Adrenal gland (tissue), 12 donors: ENCODE results near the gene MFN2. TPM values are rescaled to one million over a fixed set of nuclear protein-coding genes. Genes with fewer than 3 reads are reported as not detected.

Experiments used
- DNase-seq, 7 donors: peaks; one replicate each; pipeline ENCODE4 v3.0.0-alpha.2; 2019 to 2020
- H3K27ac ChIP-seq, 5 donors: fragments of 200-600 bp; sonication (generic) in 4 of 5; 1 replicate in 3 of 5; 2 replicates in 2 of 5; pipeline versions ENCODE4 v1.5.1 to v1.8.0; 2016 to 2020; ENCODE audit warnings: mild to moderate bottlenecking in 1 of 5
- H3K27me3 ChIP-seq: fragments of 200-600 bp; 2 replicates; pipeline ENCODE4 v1.8.0; 2021
- H3K36me3 ChIP-seq, 2 donors: fragments of 200-600 bp; replicated peaks in 1 of 2; 1 replicate in 1 of 2; 2 replicates in 1 of 2; pipeline versions ENCODE4 v1.5.1 to v1.8.0; 2018 to 2022
- H3K4me1 ChIP-seq, 2 donors: fragments of 200-600 bp; replicated peaks in 1 of 2; 1 replicate in 1 of 2; 2 replicates in 1 of 2; pipeline versions ENCODE4 v1.5.1 to v1.8.0; 2018 to 2021
- H3K4me3 ChIP-seq, 4 donors: fragments of 200-600 bp; sonication (generic) in 3 of 4; one replicate each; pipeline ENCODE4 v1.5.1; 2016 to 2018
- H3K9me3 ChIP-seq, 3 donors: fragments of 200-600 bp; sonication (generic) in 1 of 3; replicated peaks in 1 of 3; 1 replicate in 2 of 3; 2 replicates in 1 of 3; pipeline versions ENCODE4 v1.5.1 to v1.8.0; 2016 to 2021
- POLR2A ChIP-seq, 2 donors: fragments of 450-650 bp; IDR thresholded peaks; one replicate each; pipeline ENCODE4 v1.6.1; 2017; ENCODE audit warnings: antibody characterized with exemption in 2 of 2, mild to moderate bottlenecking in 2 of 2, moderate library complexity in 1 of 2
- WGBS, 4 donors: extraction: QIAGEN DNeasy Blood & Tissue Kit in 2 of 4; methylation state at CpG; one replicate each; pipeline versions ENCODE4 v1.1.5 to v1.1.7; 2013 to 2017; 5-methylcytosine and 5-hydroxymethylcytosine counted together
- intact Hi-C, 2 donors: fragments of 100-400 bp; cut with DNase I; formaldehyde crosslinking; loops; one replicate each; pipeline versions ENCODE4 v1.14.1 to v1.15.0; 2022 to 2023
- polyA plus RNA-seq, 3 donors: library from polyadenylated mRNA; stranded (reverse); fragments of 200-250 nt in 2 of 3; fragments of 350-450 nt in 1 of 3; fragmentation: Illumina TruSeq in 1 of 3; extraction: RNeasy Lipid Tissue Mini Kit (QIAGEN cat#74804) in 1 of 3; gene quantifications; one replicate each; pipeline ENCODE4 v1.2.3, GENCODE V29; 2013 to 2014
- total RNA-seq, 9 donors: library from RNA; depleted of rRNA in 4 of 9; stranded (reverse); fragments of >200 nt in 4 of 9; fragments of 120-200 nt in 1 of 9; fragmentation: NEBNext Ultra II Directional in 1 of 9; extraction: Animal tissue kit (Norgen Biotek cat#: 25700) in 1 of 9; gene quantifications; one replicate each; pipeline versions ENCODE4 v1.1.0 to v1.2.4, GENCODE V29; 2013 to 2023
- TF ChIP-seq, protein P1 (sequence below), 6 experiments: fragments of 450-650 bp in 4 of 6; fragments of 200-600 bp in 2 of 6; sonication (generic) in 1 of 6; IDR thresholded peaks; 1 replicate in 5 of 6; 2 replicates in 1 of 6; pipeline versions ENCODE4 v1.5.1 to v1.8.0; 2016 to 2021; ENCODE audit warnings: antibody characterized with exemption in 6 of 6, mild to moderate bottlenecking in 2 of 6, moderate library complexity in 1 of 6
- donor health status: healthy with polysubstance abuse.
- donor health status: Bipolar disorder and iron deficiency.
- donor health status: DM: yes; HTN: yes; CAD: no.
- donor health status: DM: no; HTN: no; CAD: no.
- donor health status: DM: no; HTN: no; CAD: no.
- donor health status: DM: yes; HTN: yes; CAD: no.

The MFN2 gene
- total and polyA plus RNA-seq, 12 donors = 26.6 to 103 (median 63.5) TPM

DNA sequence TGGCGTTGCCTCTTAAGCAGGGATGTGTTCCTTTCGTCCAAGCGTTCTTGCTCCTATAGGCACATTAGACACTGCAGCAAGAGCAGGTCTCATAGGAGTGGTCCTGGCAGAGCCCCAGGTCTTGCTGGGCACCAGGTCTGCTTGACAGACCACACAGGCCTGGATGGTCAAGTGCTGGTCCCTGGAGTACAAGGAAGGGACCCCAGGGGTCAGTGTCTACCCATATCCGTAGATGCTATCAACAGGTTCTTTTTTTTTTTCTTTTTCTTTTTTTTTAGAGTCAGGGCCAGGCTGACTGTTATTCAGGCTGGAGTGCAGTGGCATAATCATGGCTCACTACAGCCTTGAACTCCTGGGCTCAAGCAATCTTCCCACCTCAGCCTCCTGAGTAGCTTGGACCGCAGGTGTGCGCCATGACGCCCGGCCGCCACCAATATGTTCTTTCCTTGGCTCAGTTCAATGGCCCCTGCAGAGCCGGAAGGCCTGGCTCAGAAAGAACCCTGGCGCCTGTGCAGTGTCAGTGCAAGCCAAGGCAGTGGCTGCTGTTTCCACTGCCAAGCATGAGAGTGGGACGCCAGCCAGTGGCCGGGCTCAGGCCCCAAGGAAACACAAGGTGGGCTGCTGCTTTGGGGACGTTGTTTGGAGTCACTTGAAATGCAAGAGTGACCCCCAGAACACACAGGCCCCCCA is 72.9 kb downstream of the MFN2 start:
- no peaks in the 10 kb centered on the region for H3K36me3 ChIP-seq

DNA sequence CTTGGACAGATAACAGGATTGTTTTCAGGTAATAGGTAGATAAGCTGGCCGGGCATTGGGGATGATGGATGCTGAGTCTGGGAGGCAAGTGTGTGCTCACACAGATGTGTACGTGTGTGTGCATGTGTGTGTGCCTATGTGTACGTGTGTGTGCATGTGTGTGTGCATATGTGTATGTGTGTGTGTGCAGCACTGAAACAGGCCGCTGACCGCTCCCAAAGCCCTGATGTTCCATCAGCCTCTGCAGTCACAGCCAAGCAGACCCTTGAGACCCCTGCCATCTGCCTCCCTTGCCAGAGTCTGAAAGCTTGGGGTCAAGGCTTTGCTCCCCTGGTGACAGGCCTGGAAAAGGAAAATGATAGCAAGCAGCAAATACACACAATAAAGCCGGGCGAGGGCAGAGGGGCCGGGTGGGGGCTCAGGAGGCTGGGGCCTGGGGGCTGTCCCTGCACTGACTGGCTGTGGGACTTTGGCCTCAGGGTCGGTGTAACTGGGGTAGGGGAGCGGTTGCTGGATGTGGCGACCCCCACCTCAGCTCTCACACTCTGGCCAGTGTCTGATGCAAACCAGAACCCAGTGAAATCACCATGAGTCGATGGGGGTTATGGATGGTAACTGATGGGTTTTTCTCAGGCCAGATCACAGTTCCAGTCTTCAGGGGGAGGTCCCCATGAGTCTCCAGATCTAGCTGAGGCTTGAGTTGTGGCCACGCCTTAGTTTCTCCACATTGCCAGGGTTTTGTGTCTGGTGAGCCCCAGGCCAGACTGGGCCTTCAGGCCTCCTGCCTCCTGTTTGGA is 73.7 kb downstream of the MFN2 start:
- Histone ChIP-seq H3K27me3 (no peaks in the 10 kb centered on the region), H3K4me3 (no peak overlapping the region), H3K36me3 (no peaks in the 10 kb centered on the region), H3K27ac (peak overlapping the region in 2 of 5 donors; percentile 37 to 55), H3K9me3 (no peaks in the 10 kb centered on the region), H3K4me1 (peaks cover 9 to 16% of the 10 kb centered on the region in 2 donors)
- intact Hi-C loops = no loop called here
- 74 to 84% (median 82%) methylated on average over 9 to 13 of the region's 13 CpGs for WGBS, 4 donors
- DNase-seq = no peak
- TF ChIP-seq, protein P1, sequence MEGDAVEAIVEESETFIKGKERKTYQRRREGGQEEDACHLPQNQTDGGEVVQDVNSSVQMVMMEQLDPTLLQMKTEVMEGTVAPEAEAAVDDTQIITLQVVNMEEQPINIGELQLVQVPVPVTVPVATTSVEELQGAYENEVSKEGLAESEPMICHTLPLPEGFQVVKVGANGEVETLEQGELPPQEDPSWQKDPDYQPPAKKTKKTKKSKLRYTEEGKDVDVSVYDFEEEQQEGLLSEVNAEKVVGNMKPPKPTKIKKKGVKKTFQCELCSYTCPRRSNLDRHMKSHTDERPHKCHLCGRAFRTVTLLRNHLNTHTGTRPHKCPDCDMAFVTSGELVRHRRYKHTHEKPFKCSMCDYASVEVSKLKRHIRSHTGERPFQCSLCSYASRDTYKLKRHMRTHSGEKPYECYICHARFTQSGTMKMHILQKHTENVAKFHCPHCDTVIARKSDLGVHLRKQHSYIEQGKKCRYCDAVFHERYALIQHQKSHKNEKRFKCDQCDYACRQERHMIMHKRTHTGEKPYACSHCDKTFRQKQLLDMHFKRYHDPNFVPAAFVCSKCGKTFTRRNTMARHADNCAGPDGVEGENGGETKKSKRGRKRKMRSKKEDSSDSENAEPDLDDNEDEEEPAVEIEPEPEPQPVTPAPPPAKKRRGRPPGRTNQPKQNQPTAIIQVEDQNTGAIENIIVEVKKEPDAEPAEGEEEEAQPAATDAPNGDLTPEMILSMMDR (IDR thresholded peaks at IDR 0.05) = no peak
- no peak for TF ChIP-seq POLR2A (IDR thresholded peaks at IDR 0.05)

More for the DNA sequence above, 72.9 kb downstream of the MFN2 start:
- Histone ChIP-seq H3K4me1 (peaks cover 9 to 16% of the 10 kb centered on the region in 2 donors), H3K27me3 (no peaks in the 10 kb centered on the region), H3K27ac (peak overlapping the region in 3 of 5 donors; percentile 30 to 55 (median 37)), H3K4me3 (no peak overlapping the region), H3K9me3 (no peaks in the 10 kb centered on the region)
- TF ChIP-seq POLR2A (IDR thresholded peaks at IDR 0.05) = no peak
- TF ChIP-seq, protein P1 (IDR thresholded peaks at IDR 0.05) = peak; percentile 9 to 50 (median 28)
- WGBS, 4 donors = 42 to 59% (median 50%) methylated on average over 11 to 14 of the region's 14 CpGs
- DNase-seq = peak; percentile 48 to 80 (median 67)
- intact Hi-C loops = no loop called here

DNA sequence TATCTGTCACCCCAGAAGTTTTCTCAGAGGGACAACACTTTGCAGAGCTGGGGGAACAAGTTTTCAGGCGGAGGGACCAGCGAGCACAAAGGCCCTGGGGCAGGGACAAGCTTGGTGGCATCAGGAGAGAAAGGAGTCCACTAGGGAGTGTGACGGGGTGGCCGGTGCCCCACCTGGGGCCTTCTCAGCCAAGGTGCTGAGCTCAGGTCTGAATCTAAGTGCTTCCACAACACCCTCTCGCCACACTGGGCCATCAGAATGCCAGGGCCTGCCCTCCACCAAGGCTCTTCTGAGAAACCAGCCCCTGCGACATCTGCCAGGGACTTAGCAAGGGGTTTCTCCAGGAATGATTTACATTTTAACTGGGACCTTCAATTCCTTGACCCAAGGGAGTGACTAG is 75.0 kb downstream of the MFN2 start:
- WGBS, 4 donors = 83 to 100% (median 93%) methylated on average over 4 to 6 of the region's 6 CpGs
- H3K27ac ChIP-seq = no peak overlapping the region
- H3K36me3 ChIP-seq = no peaks in the 10 kb centered on the region
- no peak overlapping the region for H3K4me3 ChIP-seq
- no peak for DNase-seq
- peaks cover 9 to 16% of the 10 kb centered on the region in 2 donors for H3K4me1 ChIP-seq
- TF ChIP-seq, protein P1 (IDR thresholded peaks at IDR 0.05) = no peak
- no peak for TF ChIP-seq POLR2A (IDR thresholded peaks at IDR 0.05)
- no peaks in the 10 kb centered on the region for H3K27me3 ChIP-seq
- intact Hi-C loops = no loop called here
- H3K9me3 ChIP-seq = no peaks in the 10 kb centered on the region

DNA sequence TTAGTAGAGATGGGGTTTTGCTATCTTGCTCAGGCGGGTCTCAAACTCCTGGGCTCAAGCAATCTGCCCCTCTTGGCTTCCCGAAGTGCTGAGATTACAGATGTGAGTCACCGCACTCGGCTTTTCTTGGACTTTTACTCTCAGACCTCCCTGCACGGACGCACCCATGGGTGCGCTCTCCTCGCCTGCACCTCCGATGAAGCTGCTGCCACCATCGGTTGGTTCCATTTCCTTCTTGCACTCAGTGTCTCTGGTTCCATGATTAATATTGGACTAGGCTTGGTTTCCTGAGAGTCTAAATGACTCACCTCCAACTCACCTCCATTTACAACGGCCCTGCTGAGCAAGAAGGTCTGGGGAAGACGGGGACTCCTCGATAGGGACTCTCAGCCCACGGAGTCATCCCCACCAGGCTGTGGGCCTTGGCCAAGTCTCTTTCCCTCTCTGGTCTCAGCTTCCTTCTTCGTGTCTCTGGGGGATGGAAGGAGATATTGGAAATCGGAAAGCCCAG is 76.1 kb downstream of the MFN2 start:
- intact Hi-C loops = no loop called here
- TF ChIP-seq POLR2A (IDR thresholded peaks at IDR 0.05) = no peak
- TF ChIP-seq, protein P1 (IDR thresholded peaks at IDR 0.05) = no peak
- Histone ChIP-seq H3K4me3 (no peak overlapping the region), H3K4me1 (peaks cover 9 to 16% of the 10 kb centered on the region in 2 donors), H3K36me3 (no peaks in the 10 kb centered on the region), H3K9me3 (no peaks in the 10 kb centered on the region), H3K27ac (no peak overlapping the region), H3K27me3 (no peaks in the 10 kb centered on the region)
- DNase-seq = no peak
- WGBS, 4 donors = 92 to 94% (median 93%) methylated on average over 16 of the region's 16 CpGs
